SK-N-DZ (cell line): ENCODE data around the gene CCDC171.

Experiments
- DNase-seq: peaks from one replicate; pipeline ENCODE4 v3.0.0-alpha.2; 2015; ENCODE audit warnings: low spot score
- small RNA-seq, 2 experiments: library from RNA; depleted of rRNA; stranded (forward); fragments of <200 nt; gene quantifications; one replicate each; pipeline ENCODE3, GENCODE V24; 2014

CCDC171 gene

DNA sequence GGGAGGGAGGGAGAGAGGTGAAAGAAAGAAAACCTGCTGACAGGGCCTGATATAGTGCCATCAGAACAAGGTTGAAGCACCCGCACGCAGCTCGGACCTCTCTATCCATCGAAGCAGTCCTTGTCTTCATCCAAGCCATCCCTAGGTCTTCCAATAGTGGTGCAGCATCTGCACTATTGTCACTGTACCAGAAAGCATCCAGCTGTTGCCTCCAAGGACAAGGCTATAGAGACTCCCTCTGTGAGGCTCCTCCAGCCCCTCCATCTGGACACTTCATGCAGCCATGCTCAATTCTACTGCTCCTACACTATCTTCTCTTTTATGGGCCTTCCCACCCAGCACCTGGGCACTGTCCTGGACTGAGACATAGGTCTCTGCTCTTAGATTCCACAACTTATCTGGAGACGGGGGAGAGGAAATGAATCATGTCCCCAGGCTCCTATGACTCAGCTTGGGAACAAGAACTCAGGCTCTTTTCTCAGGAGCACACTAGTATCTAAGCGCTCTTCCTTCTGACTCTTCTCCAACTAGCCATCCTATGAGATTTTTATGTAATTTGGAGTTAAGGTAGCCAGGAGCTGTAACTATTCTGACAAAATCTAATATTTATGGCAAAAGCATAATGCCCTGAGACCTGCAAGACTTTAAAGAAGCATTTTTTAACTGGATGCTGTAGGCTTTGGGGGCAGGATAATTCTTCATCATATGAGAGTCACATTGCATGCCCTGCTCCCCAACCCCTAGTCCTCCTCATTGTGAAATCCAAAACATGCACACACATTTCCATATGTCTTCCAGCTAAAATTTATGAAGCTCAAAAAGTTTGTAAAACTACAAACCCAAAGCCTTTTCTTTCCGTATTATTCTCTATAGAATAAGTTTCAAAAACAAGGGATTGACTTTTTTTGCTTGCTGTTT, 446.8 kb downstream of the CCDC171 start:
- DNase-seq, result no peak

DNA sequence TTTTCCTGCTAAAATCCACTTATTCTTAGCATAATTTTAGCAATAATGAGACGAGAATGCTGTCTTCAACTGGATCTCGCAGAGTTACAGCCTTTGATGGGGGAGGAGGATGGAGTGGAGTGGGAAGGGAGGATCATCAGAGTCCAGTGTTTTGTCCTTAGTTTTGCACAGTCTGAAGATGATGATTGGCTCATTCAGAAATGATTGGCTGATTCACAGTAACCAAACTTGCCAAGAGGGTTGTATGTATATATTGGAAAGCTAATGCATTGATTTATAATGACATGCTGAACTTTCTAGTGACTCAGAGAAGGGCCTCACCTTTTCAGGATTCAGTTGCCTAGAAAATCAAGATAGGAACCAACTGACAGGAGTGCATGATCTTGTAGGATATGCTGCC, 448.0 kb downstream of the CCDC171 start:
- DNase-seq, result no peak

DNA sequence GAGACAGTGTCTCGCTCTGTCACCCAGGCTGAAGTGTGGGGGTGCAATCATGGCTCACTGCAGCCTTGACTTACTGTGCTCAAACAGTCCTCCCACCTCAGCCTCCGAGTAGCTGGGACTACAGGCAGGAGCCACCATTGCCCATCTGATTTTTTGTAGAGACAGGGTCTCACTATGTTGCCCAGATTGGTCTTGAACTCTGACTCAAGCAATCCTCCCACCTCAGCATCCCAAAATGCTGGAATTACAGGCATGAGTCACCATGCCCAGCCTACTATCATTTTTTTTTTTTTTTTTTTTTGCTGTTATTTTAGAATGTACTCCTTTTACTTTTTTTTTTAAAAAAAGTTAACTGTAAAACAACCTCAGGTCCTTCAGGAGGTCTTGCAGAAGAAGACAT, 449.0 kb downstream of the CCDC171 start:
- no peak for DNase-seq

DNA sequence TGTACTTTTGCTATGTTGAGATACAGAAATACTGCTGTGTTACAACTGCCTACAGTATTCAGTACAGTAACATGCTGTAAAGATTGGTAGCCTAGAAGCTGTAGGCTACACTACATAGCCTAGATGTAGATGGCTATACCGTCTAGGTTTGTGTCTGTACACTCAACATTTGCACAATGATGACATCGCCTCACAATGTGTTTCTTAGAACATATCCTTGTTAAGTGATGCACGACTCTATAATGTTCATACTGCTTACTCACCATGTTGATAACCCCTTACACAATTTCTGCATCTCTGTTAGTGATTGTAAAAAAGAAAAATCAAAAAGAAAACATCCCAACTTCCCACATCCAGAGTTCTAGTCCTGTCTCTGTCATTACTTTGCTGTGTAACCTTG, 450.0 kb downstream of the CCDC171 start:
- no peak for DNase-seq

DNA sequence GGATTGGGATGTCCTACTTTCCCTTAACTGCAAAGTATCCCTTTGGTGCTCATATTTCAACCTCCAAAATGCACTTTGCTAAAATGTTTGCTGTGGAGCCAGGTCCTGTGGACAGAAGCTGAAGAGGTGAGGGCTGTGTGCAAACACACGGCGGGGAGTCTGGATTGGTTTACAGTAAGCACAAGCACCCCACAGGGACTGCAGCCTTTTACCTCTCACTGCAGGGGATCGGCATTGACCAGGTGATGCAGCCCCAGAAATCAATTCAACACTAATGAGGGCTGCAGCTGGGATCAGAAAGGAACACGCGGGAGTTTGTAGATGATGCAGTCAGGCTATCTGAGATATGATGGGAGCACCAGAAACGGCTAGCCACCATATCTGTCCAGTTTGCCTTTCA, 450.9 kb downstream of the CCDC171 start:
- DNase-seq, result no peak

DNA sequence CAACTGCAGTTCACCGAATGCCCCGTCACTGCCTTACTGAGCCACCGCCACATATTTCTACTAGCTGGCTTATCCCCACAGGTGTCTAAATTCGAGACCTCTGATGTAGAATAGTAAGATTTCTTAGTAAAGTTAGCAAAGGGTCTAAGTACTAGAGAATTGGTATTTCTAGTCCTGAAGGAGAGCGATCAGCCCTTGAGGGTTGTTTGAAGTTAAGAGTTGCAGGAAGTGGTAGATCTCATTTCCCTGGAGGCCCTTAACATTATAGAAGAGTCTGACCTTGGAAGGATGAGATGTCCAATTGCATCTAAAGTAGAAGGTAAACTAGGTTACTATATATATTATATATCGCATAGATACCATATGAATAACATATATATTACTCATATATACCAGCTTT, 451.8 kb downstream of the CCDC171 start:
- no peak for DNase-seq

DNA sequence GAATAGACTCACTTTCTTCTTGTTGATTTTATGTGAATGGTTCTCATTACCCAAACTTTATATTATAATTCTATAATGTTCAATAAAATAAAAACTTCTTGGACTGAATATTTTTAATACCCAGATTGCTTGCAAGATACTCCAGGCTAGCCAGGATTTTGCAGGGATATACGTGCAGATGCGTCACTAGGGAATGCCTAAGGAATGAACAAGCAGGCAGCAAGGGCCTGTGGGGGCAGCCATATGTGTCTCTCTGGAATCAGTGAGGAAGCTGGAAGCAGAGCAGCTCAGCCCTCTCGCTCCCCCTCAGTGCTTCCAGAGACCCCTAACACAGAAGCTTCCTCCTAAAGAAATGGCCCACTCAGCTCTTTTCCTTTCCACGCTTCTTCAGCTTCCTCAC, 457.4 kb downstream of the CCDC171 start:
- DNase-seq, result no peak

DNA sequence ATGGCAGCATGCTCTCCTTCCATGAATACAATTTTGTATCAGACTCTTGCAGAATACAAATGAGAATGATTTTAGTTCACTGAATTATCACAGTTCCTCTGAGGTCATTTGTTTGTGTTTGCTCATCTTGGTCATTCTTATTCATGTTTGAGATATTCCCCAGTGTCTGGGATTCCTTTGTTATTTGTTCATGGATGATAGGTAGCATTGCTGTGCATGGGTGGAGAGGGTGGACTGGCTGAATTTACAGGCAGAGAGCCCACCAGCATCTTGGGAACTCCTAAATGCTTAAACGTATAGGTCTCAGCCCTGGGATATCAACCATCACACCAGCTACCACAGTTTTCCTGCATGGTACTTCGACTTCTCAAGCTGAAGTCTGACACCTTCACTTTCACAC, 459.8 kb downstream of the CCDC171 start:
- no peak for DNase-seq

DNA sequence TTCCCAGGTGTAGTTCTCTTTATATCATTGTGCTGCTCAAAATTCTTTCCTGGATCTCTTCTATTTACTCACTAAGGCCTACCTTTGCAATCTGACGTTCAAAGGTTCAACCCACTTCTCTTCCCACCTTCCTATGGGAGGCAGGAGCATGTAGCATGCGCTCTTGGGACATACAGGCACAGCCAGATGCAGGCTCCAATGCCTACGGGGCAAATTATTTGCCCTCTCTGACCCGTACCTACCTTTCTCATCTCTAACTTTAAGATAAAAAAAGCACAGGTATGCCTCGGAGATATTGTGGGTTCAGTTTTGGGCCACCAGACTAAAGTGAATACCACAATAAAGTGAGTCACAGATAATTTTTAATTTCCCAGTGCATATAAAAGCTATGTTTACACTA, 460.5 kb downstream of the CCDC171 start:
- DNase-seq, result no peak

DNA sequence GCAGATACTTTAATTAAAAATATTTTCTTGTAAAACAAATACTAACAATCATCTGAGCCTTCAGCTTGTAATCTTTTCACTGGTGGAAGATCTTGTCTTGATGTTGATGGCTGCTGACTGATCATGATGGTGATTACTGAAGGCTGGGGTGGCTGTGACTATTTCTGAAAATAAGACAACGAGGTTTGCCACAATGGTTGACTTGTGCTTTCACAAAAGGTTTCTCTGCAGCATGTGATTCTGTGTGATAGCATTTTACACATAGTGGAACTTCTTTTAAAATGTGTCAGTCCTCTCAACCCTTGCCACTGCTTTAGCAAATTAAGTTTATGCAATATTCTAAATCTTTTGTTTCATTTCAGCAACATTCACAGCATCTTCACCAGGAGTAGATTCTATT, 461.0 kb downstream of the CCDC171 start:
- no peak for DNase-seq

DNA sequence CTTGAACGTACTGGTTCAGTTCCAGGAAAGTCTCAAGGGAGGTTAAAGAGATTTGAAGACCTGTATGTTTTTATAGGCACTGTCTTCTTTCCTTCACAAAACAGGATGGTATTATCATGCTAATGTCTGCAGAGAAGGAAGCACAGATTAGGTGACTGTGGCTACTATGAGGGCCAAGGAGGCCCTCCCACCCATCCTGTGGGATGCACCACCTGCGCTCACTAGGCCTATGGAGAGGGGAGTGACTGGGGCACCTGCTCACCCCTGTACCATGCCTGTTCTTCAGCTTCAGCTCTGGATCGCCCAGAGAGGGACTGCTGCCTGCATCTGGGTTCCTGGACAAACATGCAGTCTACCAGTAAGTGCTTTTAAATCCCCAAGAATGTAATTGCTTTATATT, 469.4 kb downstream of the CCDC171 start:
- no peak for DNase-seq

DNA sequence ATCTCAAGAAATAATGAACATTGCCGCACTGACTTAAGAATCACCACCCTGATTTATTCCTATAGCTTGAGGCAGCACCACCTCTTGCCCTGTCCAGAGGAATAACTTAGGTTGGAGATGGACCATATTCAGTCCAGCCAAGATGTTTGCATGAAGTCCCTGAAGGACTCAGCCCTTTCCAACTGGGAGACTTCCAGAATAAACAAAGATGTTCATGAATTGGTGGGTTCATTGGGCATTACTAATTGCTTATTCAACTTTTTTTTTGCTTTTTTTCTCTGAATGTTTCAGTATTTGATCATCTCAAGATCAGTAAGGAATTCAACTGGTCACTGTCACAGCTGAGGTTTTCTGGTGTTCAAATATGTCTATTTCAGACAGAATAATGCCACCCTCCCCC, 470.6 kb downstream of the CCDC171 start:
- no peak for DNase-seq

Small RNA genes lying within 50 kb of the gene (small RNA-seq; reads per million reads assigned to genes)
- 0 reads per million in 2 experiments for gene AL513423.1
- 0 reads per million in 2 experiments for gene HMGN2P16
- gene RN7SL98P, result 0 reads per million in 2 experiments
- 0.05 to 0.18 reads per million in 2 experiments for gene RNU6-14P
- 0 reads per million in 2 experiments for gene RNU6-246P
